Activated CD4-positive, alpha-beta T cell treated with anti-CD3 and anti-CD28 coated beads for 1 hour (primary cell): ENCODE data around the gene MRGPRE.

Experiments
- DNase-seq: peaks from one replicate; pipeline ENCODE4 v3.0.0-alpha.2; 2020

Gene MRGPRE

DNA sequence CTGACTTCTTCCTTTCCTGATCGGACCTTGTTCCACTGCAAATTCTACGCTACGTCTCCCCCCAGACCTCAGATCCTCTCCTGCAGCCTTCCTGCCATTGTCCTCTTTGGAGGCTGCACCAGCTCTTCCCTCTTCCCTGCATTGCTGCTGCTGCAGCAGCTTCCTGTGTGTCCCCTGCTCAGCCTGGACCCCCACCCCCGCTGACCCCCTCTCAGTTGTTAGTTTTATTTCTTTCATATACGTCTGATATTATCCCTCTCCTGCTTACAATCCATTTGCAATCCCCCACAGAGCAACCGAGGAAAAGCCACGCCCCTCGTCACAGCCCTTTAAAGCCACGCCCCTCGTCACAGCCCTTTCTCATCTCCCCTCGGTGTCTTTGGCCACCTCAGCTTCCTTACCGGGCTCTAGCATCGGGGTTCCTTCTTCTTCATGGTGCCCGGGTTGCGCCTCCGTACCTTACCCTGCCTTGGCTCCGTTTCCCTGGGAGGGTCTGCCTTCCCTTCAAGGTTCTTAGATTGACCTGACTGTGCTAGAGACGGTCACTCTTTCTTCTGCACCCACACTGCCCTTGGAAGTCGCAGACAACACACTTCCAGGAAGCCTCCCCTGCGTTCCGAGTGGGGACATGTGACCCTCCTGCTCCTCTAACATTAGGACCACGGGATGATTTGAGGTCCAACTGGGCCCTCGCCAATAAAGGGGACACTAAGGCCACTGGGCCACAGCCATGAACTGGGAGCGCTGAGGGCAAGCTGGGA is 18.4 kb downstream of the MRGPRE start:
- DNase-seq, result no peak

- no peak for DNase-seq
Observed at GRCh38 chr11:3208272-3208671, 23.9 kb downstream of the MRGPRE start.

- no peak for DNase-seq
Observed at GRCh38 chr11:3207526-3208189, 24.6 kb downstream of the MRGPRE start.

DNA sequence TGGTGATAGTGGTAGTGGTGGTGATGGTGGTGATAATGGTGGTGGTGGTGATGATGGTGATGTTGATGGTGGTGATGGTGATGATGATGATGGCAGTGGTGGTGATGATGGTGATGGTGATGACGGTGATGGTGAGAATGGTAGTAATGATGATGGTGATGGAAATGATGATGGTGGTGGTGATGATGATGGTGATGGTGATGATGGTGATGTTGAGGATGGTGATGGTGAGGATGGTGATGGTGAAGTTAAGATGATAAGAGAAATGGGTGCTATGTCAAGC is 25.4 kb downstream of the MRGPRE start:
- no peak for DNase-seq

DNA sequence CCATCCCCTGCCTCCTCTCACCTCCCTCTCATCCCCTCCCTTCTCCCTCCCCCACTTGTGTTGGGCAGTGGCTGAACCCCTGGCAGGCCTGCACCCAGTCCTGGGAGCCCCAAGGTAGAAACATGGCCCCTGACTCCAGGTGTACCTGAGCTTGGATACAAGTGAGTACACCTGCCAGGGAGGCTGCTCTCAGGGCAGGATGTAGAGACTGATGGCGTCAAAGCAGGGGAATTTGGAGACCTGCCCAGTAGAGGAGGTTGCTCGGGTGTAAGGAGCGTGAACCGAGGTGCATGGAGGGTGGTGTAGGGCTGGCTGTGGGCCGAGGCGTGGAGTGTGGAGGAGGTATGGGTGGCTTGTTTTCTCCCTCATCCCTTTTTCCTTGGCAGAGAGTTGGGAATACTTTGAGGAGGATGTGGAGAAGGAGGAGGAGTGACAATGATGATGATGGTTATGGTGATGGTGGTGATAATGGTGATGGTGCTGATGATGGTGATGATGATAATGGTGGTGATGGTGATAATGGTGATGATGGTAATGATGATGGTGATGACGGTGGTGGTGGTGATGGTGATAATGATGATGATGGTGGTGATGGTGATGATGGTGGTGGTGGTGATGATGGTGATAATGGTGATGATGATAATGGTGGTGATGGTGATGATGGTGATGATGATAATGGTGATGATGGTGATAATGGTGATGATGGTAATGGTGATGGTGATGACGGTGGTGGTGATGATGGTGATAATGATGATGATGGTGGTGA is 25.9 kb downstream of the MRGPRE start:
- DNase-seq, result no peak

GRCh38 chr11:3205261-3206155 is 26.7 kb downstream of the MRGPRE start:
- DNase-seq, result no peak

GRCh38 chr11:3204141-3205015 is 27.8 kb downstream of the MRGPRE start:
- DNase-seq, result no peak

GRCh38 chr11:3203221-3204043 is 28.8 kb downstream of the MRGPRE start:
- no peak for DNase-seq

GRCh38 chr11:3202759-3203158 is 29.5 kb downstream of the MRGPRE start:
- DNase-seq, result no peak

DNA sequence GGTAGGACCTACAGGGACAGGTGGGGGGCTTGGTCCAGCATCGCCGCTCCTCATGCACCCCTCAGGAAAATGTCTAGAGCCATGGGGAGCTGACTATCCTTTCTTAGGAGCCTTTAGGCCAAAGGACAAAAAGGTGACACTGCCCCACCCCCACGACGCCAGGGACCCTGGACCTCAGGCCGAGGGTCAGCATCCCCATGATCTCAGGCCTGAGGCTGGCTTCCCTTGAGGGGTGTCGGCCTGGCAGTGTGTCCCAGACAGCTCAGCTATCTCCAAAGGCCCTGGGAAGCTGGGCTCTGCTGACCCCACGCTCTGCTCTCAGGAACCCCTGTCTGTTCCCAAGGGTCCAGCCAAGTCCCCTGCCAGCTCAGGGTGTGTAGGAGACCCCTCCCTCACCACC is 29.9 kb downstream of the MRGPRE start:
- no peak for DNase-seq

DNA sequence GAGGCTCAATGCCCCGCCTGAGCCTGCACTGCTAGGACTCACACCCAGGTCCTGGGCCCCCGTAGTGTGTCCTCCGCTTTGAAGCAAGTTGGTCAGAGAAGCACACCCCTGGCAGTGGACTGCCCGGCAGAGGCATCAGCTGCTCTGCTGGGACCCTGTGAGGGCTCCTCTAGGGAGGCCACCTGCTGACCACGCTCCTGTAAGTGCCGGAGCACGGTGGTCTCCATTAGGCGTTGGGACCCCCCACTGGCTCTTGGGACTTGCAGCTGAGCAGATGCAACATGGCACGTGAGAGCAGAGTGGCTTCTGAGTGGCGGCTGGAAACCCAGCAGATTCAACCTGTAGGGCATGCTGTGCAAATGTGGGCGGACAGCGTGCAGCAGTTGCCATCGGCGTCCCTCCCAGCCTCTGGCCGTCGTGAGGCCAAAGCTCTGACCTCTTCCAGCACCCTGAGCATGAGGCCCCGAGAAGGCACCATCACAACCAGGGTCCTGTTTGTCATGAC is 30.5 kb downstream of the MRGPRE start:
- DNase-seq, result no peak

DNA sequence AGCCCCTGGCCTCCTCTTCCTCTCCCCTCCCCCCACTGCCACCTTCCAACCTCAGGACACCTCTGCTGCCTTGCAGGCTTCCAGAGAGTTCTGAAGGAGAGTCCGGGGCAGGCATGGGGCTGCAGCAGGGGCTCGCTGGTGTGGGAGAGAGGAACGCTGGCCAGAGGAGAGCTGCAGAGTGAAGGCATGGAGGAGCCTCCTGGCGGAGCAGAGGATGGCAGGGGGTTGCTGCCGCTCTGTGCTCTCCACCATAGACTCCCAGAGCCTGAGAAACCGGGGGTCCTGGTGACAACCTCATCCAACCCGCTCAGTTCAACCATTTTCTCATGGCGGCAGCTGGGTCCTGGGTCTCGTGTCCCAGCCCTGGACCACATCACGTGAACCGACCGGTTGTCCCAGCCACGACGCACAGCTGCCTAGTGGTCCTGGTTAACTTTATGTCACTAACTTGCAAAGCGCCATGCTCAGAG is 31.1 kb downstream of the MRGPRE start:
- no peak for DNase-seq

DNA sequence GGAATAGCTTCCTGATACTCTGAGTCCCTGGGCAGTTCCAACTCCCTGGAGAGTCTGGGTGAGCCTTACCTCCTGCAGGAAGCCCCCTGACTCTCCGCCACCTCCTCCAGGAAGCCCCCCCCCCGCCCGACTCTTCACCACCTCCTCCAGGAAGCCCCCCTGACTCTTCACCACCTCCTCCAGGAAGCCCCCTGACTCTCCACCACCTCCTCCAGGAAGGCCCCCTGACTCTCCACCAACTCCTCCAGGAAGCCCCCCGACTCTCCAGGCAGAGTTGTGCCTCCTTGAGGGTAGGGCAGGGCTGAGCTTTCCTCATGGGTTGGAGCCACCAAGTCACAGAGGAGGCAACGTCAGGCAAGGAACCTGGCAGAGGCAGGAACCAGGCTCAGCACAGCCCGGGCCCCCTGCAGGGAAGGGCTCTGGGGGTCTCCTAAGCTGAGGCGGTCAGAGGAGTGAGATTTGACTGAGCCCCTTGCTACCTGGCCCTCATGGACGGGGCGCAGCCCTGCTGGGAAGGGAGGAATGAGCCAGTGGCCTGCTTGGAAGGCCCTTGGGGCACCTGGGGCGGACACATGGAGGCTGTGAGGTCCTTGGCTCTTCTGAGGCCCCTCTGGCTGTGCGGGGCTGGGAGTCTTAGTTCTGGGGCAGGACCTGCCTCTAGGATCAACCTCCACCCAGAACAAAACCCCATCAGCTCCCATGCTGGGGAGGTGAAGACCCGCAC is 31.7 kb downstream of the MRGPRE start:
- DNase-seq, result no peak

DNA sequence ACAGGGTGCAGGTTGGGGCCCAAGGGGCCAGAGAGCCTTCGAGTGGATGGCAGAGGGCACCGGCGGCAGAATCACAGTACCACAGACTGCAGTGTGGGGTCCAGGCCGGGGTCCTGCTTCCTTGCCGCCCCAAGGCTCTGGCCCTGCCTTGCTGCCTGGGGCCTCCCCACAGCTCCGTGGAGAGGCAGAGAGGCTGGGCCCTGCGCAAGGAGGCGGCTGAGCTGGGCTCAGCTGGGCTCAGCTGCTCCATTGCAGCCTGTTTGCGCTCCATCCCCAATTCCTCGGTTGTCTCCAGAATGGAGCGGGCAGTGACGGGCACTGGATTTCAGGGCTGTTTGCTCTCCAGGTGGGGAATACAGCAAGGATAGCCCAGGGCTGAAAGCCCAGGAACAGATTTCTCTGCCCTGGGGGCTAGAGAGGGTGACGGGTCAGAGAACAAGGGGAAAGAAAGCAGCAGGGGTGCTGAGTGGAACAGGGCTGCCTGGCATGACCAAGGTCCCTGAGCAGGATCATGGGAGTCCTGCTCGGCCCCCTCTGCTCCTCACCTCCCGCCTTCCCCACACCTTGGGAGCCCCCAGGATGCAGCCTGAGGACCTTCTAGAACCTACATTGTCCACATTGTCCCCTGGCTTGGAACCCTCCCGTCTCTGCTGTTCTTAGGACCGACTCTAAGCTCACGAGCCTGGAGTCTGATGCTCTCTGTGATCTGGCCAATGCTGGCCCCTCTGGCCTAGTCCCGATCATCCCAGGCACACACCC is 32.5 kb downstream of the MRGPRE start:
- no peak for DNase-seq

GRCh38 chr11:3198815-3199214 is 33.4 kb downstream of the MRGPRE start:
- DNase-seq, result no peak

DNA sequence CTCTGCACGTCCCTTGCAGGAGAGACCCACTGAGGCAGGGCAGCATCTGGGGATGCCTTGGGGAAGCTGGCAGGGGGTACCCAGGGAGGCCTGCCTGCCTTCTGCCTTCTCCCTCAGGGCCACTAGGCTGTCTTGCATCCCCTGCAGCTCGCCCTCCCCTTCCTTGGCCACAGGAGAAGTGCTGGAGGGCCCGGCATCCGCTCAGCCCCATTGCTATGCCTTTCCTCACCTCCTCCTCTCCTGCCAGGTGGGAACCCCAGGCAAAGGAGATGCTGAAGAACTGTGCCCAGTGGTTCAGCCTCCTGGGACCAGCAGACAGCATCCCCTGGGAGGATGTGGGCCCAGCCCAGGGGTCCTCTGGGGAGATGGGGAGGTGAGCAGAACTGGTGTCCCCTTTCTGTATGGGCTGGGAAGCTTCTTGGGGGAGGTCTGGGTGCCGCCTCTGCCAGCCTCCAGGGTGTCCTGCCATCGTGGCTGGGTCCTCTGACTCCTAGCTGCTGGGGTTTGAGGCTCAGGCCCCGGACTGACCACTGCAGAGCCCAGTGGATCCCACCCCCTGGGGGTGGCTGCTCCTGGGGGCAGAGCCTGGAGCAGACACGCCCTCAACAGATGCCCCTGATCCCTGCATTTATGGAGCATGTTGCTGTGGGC is 34.2 kb downstream of the MRGPRE start:
- no peak for DNase-seq

DNA sequence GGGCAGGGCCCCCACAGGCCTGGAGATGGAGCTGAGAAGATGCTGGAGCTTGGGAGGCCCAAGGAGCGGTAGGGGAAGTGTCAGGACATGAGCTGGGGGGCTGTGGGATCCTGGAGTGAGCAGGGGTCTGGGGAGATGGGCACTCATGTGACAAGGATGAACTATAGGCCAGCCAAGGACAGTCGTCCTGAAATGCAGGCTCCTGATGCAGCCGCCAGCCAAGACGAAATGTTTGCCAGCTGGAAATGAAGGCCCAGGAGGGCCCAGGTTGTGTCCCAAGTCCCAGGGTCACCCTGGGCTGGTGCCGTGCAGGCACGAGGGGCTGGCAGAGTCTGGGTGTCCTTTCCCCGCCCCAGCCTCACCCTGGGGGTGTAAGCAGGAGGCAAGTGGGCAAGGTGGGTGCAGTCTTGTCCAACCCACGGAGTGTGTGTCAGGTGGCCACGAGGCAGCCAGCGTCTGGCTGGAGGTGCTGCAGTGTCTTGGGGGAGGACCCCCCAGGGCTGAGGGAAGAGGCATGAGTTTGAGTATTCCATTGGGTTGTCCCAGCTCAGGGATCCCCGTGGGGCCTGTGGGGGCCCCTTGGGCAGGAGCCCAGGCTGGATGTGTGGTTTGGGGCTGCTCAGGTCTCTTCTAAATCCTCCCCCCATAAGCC is 35.0 kb downstream of the MRGPRE start:
- no peak for DNase-seq
